Left renal pelvis (tissue), 4 donors: ENCODE data around the gene DBNL. TPM values are rescaled to one million over a fixed set of nuclear protein-coding genes. Genes with fewer than 3 reads are reported as not detected.

Experiments
- DNase-seq, 4 donors: peaks; one replicate each; pipeline ENCODE4 v3.0.0-alpha.2; 2013; ENCODE audit warnings: low read depth in 4 of 4, low spot score in 3 of 4
- polyA plus RNA-seq, 4 donors: library from polyadenylated mRNA; unstranded; fragments of 120-200 nt; gene quantifications; one replicate each; pipeline ENCODE4 v1.2.1, GENCODE V29; 2013; ENCODE audit not compliant: insufficient read length in 4 of 4

DBNL gene
- polyA plus RNA-seq, 4 donors, result 58.3 to 78.7 (median 64.2) TPM

DNA sequence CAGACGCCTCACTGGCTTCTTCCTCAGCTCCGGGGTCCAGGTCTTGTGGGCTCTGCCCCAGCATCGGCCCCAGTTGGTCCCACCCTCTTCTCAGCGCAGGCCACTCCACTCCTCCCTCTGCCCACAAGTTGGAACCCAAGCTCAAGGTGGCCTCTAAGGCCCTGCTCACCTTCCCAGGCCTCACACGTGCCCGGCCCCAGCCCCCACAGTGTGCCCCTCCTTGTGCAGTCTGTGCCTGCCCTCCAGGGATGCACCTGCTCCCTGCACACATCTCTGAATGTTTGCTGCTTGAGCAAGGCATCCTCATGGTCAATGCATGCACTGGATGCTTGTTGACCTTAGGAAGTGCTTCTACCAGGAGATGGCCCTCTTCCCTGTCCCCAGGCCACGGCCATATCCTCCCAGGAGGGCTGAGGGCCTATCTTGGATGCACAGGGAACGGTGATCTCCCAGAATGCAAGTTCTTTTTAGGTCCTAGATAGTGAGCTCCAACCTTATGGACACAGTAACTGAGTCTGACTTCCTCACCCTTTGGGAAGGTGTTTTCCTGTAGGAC, 51.9 kb downstream of the DBNL start:
- no peak for DNase-seq

DNA sequence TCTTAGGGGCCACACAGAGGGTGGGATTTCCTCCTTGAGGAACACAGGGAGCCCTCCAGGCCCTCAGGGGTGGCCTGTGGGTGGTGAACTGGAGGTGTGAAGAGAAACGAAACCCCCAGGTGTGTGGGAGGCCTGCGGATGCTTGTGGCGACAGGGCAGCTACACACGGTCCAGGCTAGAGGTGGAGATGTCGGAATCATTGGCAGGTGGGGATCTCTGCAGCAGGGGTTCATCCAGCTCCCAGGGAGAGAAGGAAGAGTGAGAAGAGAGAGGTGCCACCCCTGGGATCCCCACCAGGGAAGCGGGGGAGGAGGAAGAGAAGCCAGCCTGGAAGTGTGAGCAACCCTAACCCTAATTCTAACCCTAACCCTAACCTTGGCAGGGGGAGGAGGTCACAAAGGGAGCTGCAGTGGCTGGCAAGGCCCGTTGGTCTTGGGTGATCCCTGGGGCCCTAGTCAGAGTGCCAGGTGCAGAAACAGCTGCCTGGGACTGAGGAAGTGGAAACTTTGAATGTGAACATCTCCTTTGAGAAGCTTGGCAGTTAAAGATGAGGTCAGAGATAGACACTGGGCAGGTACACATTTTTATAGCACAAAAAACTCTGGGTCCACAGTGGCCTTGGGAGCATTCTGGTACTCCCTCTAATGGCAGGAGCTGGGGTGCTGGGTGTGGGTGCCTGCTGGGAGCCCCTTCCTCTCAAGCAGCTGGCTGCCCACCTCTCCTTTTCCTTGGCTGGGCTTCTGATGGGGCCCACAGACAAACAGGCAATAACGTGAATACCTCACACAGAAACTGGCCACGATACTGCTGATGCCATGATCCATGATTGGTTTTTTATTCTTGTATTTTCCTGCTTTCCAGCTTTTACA, 52.8 kb downstream of the DBNL start:
- no peak for DNase-seq

GRCh38 chr7:44098092-44099068, 53.9 kb downstream of the DBNL start:
- DNase-seq, result no peak

GRCh38 chr7:44099669-44100068, 55.2 kb downstream of the DBNL start:
- no peak for DNase-seq

- no peak for DNase-seq
Observed at GRCh38 chr7:44100458-44101302, 56.2 kb downstream of the DBNL start.

- no peak for DNase-seq
Observed at GRCh38 chr7:44101303-44101965, 56.9 kb downstream of the DBNL start.

- DNase-seq, result no peak
Observed at GRCh38 chr7:44101966-44102845, 57.7 kb downstream of the DBNL start.

GRCh38 chr7:44102846-44103565, 58.5 kb downstream of the DBNL start:
- no peak for DNase-seq

DNA sequence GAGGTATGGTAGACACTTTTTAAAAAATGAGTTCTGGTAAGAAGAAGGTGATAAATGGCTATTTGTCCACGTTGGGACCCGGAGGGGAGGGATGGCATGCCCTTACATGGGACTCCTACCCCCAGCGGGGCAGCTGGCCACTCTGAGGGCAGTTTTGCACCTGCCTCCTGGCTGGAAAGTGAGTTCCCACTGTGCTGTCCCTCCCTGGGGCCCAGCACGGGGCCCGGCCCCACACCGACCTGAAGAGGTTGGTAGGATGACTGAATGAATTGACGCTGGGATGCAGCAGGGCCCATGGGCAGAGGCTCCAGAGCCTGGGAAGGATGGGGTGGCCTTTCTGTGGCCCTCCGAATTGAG, 59.0 kb downstream of the DBNL start:
- DNase-seq, result no peak

- DNase-seq, result no peak
Observed at GRCh38 chr7:44103923-44104859, 59.7 kb downstream of the DBNL start, which contains the start of gene AEBP1. TSS of gene AEBP1 (plus strand) at chr7:44104345. CDS start at chr7:44104666, 321 bp downstream.

DNA sequence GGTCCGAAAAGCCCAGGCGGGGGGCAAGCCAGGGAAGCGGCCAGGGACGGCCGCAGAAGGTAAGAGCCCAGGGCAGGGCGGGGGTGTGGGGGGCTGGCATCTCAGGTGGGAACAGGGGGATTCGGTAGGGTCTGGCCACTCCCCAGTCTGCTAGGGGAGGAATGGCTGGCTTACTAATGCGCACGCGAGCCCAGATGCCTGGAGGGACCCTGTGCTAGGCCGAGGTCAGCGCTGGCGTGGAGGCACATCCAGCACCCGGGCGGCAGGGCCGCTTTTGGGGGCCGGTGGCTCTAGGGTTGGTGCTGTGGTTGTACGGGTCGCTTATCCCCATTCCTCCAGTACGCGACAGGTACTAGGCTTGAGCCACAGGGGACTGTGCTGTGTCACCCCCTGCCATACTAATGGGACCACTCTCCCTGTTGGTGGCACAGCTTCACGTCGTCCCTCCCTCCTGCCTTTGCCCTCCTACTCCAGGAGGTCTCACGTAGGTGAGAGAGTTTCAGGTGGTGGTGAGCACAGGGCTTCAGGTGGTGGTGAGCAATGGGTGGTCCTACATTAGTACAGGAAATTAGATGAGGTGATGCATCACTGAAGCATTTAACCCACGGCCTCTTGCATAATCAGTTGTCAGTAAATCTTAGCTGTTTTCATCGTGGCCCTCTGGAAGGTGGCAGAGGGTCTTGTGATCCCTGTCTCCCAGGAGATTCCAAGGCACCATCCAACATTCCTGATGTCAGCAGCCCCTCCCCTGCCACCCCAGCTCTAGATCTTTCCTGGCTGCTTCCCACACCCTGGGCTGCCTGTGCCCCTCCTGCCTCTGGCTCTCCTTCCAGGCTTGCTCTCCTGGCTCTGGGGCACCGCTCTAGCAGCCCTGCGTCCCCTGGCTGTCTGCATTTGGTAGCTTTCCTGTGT, 60.6 kb downstream of the DBNL start:
- no peak for DNase-seq

DNA sequence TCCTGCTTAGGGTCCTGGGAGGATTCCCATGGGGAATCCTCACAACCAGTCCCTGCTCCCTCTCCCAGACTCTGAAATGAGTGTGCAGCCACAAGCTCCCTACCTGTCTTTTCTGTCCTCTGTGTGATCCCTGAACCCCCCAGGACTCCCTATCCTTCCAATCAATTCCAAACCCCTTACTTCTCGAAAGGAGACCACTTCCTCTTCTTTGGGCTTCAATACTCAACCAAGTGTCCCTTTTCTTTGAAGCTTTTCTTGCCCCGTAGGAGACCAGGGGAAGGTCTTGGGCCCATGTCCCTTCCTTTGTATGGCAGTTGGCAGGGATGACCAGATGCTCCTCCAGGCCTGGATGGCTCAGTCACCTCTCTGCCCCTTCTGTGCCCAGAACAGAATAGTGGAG, 61.3 kb downstream of the DBNL start:
- no peak for DNase-seq

GRCh38 chr7:44106311-44107065, 62.0 kb downstream of the DBNL start:
- DNase-seq, result no peak

GRCh38 chr7:44107116-44107960, 62.8 kb downstream of the DBNL start:
- DNase-seq, result no peak
